ENCODE data around the gene BID. TPM values are rescaled to one million over a fixed set of nuclear protein-coding genes. Genes with fewer than 3 reads are reported as not detected.

The BID gene
- total and polyA plus RNA-seq, 10 of the 15 experiments (the other 5 are each of a cell fraction or from before 2014, with no cell fraction given), result 7.9 to 241 (median 136) TPM

DNA sequence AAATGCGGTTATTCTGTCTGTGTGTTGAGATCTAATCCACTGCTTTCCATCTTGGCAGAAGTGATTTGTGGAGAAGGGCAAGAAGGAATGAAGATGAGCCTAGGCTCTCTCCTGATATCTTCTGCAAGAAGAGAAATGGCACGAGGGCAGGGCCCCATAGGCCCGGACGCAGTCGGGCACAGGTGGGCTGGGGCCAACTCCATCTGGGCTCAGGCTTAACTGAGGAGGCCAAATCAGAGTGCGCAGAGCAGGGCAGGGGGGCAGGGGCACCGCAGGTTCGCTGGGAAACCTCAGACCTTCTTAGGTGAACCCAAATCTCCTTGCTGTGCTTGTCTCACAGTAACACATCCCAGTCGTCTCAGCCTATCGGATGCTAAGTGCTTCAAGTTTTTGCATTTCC is 32.8 kb upstream of the BID start:
- Histone ChIP-seq H3K27me3 (replicated peaks in 1 of 2; ENCODE audit: control insufficient read depth in 2 of 2, insufficient read depth in 2 of 2, low read length in 1 of 2) (no peaks in the 10 kb centered on the region), H3K4me1 (ENCODE audit: control insufficient read depth, insufficient read depth, low read length) (peaks cover 8% of the 10 kb centered on the region), H3K79me2 (ENCODE audit: control insufficient read depth, insufficient read depth, low read length) (no peaks in the 10 kb centered on the region), H3K9ac (ENCODE audit: control insufficient read depth, insufficient read depth, low read length) (no peak overlapping the region), H3K9me3 (replicated peaks; ENCODE audit: control insufficient read depth, insufficient read depth, low read length) (no peaks in the 10 kb centered on the region; the same call in 2 of the 3 replicates), H3K36me3 (ENCODE audit: control insufficient read depth in 2 of 2, insufficient read depth in 2 of 2, low read length in 1 of 2) (peaks cover 14 to 20% of the 10 kb centered on the region in 2 experiments), H3K27ac (ENCODE audit: control insufficient read depth, insufficient read depth) (no peak overlapping the region), H2AFZ (ENCODE audit: control insufficient read depth, low read depth, low read length) (no peak overlapping the region), H3K4me3 (no peak overlapping the region), H4K20me1 (ENCODE audit: control insufficient read depth, insufficient read depth) (no peaks in the 10 kb centered on the region), H3K4me2 (ENCODE audit: control insufficient read depth, insufficient read depth) (no peak overlapping the region)
- intact Hi-C loops (cut with micrococcal nuclease; ENCODE audit: unreplicated experiment), result no loop called here
- DNase-seq (ENCODE audit: low read depth, low spot score), result no peak
- ChIA-PET CTCF (no interaction called here), RAD21 (ENCODE audit: unreplicated experiment) (no interaction called here), SMC1A (ENCODE audit: uncharacterized antibody, unreplicated experiment) (interaction anchor here (1.3 kb wide), 1 partner anchor 269 kb away, joined by 4 read pairs; no protein-coding TSS in a partner anchor), POLR2A (no interaction called here)
- in situ Hi-C loops (cut with MboI), result loop anchor here (10.0 kb wide), 1 partner anchor 62 kb away; no protein-coding TSS in a partner anchor
- BruUV-seq (replicated peaks), result no TSS peak
- no peak for FAIRE-seq
- WGBS (ENCODE audit: insufficient coverage, insufficient replicate concordance, low lambda C conversion rate, missing lambda C conversion rate), result 86% methylated on average over 10 of the region's 10 CpGs
- no peak for ATAC-seq
- TF ChIP-seq CUX1 (IDR thresholded peaks at IDR 0.05; ENCODE audit: insufficient replicate concordance, low read depth, low read length), result no peak

Measured in GM12878 (cell line).